ENCODE results near the gene PRXL2C.
"Not testable (repeated sequence)": the region's sequence is repeated elsewhere in the genome, so short reads cannot be mapped to it uniquely, and the experiment has no call there.

The PRXL2C gene

GRCh38 chr9:96655198-96655851, at the start of gene PRXL2C:
TSS of gene PRXL2C (minus strand) at chr9:96655317. CDS start at chr9:96655281, 36 bp downstream.
- Histone ChIP-seq H3K9ac (ENCODE audit: low read depth, low read length) (no peak within 1 kb of the TSS), H3K4me2 (ENCODE audit: insufficient read depth, low read length) (no peak within 1 kb of the TSS), H4K20me1 (ENCODE audit: insufficient read depth, low read length) (no peaks in the 10 kb centered on the region), H3K79me2 (ENCODE audit: insufficient read depth, low read length) (no peaks in the 10 kb centered on the region), H3K27ac (ENCODE audit: low read length) (no peak within 1 kb of the TSS), H3K36me3 (ENCODE audit: insufficient read depth, low read length) (no peaks in the 10 kb centered on the region), H3K27me3 (ENCODE audit: insufficient read depth, low read length, poor library complexity) (no peaks in the 10 kb centered on the region), H2AFZ (ENCODE audit: low read depth, low read length) (no peak within 1 kb of the TSS), H3K4me3 (ENCODE audit: low read depth in 1 of 2, low read length in 2 of 2) (no peak within 1 kb of the TSS), H3K9me3 (ENCODE audit: insufficient read depth, low read length, severe bottlenecking) (no peaks in the 10 kb centered on the region), H3K4me1 (ENCODE audit: insufficient read depth, low read length) (no peaks in the 10 kb centered on the region)
- TF ChIP-seq CTCF (IDR thresholded peaks at IDR 0.05; ENCODE audit: borderline replicate concordance, extremely low read depth, low read length, poor library complexity, severe bottlenecking) (no peak), EZH2 (IDR thresholded peaks at IDR 0.05; ENCODE audit: borderline replicate concordance, low read depth, low read length, severe bottlenecking) (no peak)
- ATAC-seq (ENCODE audit: insufficient read depth, low read depth) (no peak), DNase-seq (no peak)

- not testable (repeated sequence) for H3K9me3 ChIP-seq (ENCODE audit: insufficient read depth, low read length, severe bottlenecking); H3K27me3 ChIP-seq (ENCODE audit: insufficient read depth, low read length, poor library complexity); H3K79me2 ChIP-seq (ENCODE audit: insufficient read depth, low read length); H4K20me1 ChIP-seq (ENCODE audit: insufficient read depth, low read length); H3K36me3 ChIP-seq (ENCODE audit: insufficient read depth, low read length); H3K4me1 ChIP-seq (ENCODE audit: insufficient read depth, low read length); DNase-seq; ATAC-seq (ENCODE audit: insufficient read depth, low read depth); H2AFZ ChIP-seq (ENCODE audit: low read depth, low read length); H3K4me2 ChIP-seq (ENCODE audit: insufficient read depth, low read length); H3K4me3 ChIP-seq (ENCODE audit: low read depth in 1 of 2, low read length in 2 of 2); H3K27ac ChIP-seq (ENCODE audit: low read length); H3K9ac ChIP-seq (ENCODE audit: low read depth, low read length)
These were observed 45.7 kb upstream of the PRXL2C start for GRCh38 chr9:96700721-96701375.

- Histone ChIP-seq H3K9me3 (ENCODE audit: insufficient read depth, low read length, severe bottlenecking) (no peaks in the 10 kb centered on the region), H2AFZ (ENCODE audit: low read depth, low read length) (no peak overlapping the region), H3K4me1 (ENCODE audit: insufficient read depth, low read length) (no peaks in the 10 kb centered on the region), H3K9ac (ENCODE audit: low read depth, low read length) (no peak overlapping the region), H4K20me1 (ENCODE audit: insufficient read depth, low read length) (no peaks in the 10 kb centered on the region), H3K27me3 (ENCODE audit: insufficient read depth, low read length, poor library complexity) (peaks cover 5% of the 10 kb centered on the region), H3K79me2 (ENCODE audit: insufficient read depth, low read length) (no peaks in the 10 kb centered on the region), H3K27ac (ENCODE audit: low read length) (no peak overlapping the region), H3K4me3 (ENCODE audit: low read depth in 1 of 2, low read length in 2 of 2) (no peak overlapping the region), H3K36me3 (ENCODE audit: insufficient read depth, low read length) (no peaks in the 10 kb centered on the region), H3K4me2 (ENCODE audit: insufficient read depth, low read length) (no peak overlapping the region)
- no peak for ATAC-seq (ENCODE audit: insufficient read depth, low read depth)
- no peak for DNase-seq
- TF ChIP-seq CTCF (IDR thresholded peaks at IDR 0.05; ENCODE audit: borderline replicate concordance, extremely low read depth, low read length, poor library complexity, severe bottlenecking) (no peak), EZH2 (IDR thresholded peaks at IDR 0.05; ENCODE audit: borderline replicate concordance, low read depth, low read length, severe bottlenecking) (no peak)
These were observed 36.2 kb upstream of the PRXL2C start for GRCh38 chr9:96691326-96691725.

- no peak for DNase-seq
- Histone ChIP-seq H3K9ac (ENCODE audit: low read depth, low read length) (no peak overlapping the region), H3K9me3 (ENCODE audit: insufficient read depth, low read length, severe bottlenecking) (no peaks in the 10 kb centered on the region), H3K79me2 (ENCODE audit: insufficient read depth, low read length) (no peaks in the 10 kb centered on the region), H3K4me1 (ENCODE audit: insufficient read depth, low read length) (no peaks in the 10 kb centered on the region), H3K36me3 (ENCODE audit: insufficient read depth, low read length) (no peaks in the 10 kb centered on the region), H2AFZ (ENCODE audit: low read depth, low read length) (no peak overlapping the region), H3K27ac (ENCODE audit: low read length) (no peak overlapping the region), H3K27me3 (ENCODE audit: insufficient read depth, low read length, poor library complexity) (peaks cover 5% of the 10 kb centered on the region), H4K20me1 (ENCODE audit: insufficient read depth, low read length) (no peaks in the 10 kb centered on the region), H3K4me2 (ENCODE audit: insufficient read depth, low read length) (no peak overlapping the region), H3K4me3 (ENCODE audit: low read depth in 1 of 2, low read length in 2 of 2) (no peak overlapping the region)
- TF ChIP-seq EZH2 (IDR thresholded peaks at IDR 0.05; ENCODE audit: borderline replicate concordance, low read depth, low read length, severe bottlenecking) = no peak
- ATAC-seq (ENCODE audit: insufficient read depth, low read depth) = no peak
These were observed 33.8 kb upstream of the PRXL2C start for GRCh38 chr9:96688745-96689464.

Data from DND-41 (cell line).